ENCODE measurements around the gene DMD.

The DMD gene

DNA sequence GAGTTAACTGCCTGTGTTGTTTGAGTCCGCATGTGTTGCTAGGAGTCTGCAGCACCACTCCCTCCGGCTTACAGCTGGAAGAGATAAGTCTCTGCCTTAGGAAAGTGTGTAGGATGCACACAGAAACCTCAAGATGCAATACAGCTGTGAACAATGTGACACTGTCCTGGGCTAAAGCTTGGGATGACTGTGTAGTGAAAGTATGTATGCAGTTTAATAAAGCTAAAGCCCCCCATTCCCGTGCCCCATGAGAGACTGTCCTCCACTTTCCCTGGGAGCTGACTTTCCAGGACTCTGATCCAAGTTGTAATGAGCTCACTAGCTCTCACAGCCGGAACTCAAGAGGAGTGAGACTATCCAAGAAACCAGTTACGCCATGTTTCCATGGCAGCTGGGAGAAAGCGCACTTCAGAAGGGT, 1982.9 kb downstream of the DMD start:
- Histone ChIP-seq H3K9ac (ENCODE audit: low read length) (no peak overlapping the region), H3K36me3 (replicated peaks; ENCODE audit: insufficient read depth, low read length) (no peaks in the 10 kb centered on the region), H2AFZ (ENCODE audit: low read length) (no peak overlapping the region), H3F3A (ENCODE audit: insufficient read depth, low read length) (no peaks in the 10 kb centered on the region), H4K20me1 (ENCODE audit: insufficient read depth, low read length) (no peaks in the 10 kb centered on the region), H3K9me3 (replicated peaks; ENCODE audit: insufficient read depth, low read length) (no peaks in the 10 kb centered on the region), H3K4me2 (ENCODE audit: low read depth, low read length) (no peak overlapping the region), H3K9me2 (replicated peaks; ENCODE audit: insufficient read depth, low read length) (no peaks in the 10 kb centered on the region), H3K79me2 (ENCODE audit: low read length) (no peaks in the 10 kb centered on the region), H3K4me3 (ENCODE audit: low read length) (no peak overlapping the region), H3K27me3 (replicated peaks; ENCODE audit: insufficient read depth, low read length) (no peaks in the 10 kb centered on the region), H3K27ac (ENCODE audit: low read length) (no peak overlapping the region), H3K4me1 (ENCODE audit: low read length) (no peaks in the 10 kb centered on the region)
- no peak for DNase-seq
- TF ChIP-seq EZH2phosphoT487 (IDR thresholded peaks at IDR 0.05; ENCODE audit: low read length) (no peak), EZH2 (optimal IDR thresholded peaks at IDR 0.05; ENCODE audit: low read depth, low read length) (no peak)
- TF ChIP-seq, protein P1, sequence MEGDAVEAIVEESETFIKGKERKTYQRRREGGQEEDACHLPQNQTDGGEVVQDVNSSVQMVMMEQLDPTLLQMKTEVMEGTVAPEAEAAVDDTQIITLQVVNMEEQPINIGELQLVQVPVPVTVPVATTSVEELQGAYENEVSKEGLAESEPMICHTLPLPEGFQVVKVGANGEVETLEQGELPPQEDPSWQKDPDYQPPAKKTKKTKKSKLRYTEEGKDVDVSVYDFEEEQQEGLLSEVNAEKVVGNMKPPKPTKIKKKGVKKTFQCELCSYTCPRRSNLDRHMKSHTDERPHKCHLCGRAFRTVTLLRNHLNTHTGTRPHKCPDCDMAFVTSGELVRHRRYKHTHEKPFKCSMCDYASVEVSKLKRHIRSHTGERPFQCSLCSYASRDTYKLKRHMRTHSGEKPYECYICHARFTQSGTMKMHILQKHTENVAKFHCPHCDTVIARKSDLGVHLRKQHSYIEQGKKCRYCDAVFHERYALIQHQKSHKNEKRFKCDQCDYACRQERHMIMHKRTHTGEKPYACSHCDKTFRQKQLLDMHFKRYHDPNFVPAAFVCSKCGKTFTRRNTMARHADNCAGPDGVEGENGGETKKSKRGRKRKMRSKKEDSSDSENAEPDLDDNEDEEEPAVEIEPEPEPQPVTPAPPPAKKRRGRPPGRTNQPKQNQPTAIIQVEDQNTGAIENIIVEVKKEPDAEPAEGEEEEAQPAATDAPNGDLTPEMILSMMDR (IDR thresholded peaks at IDR 0.05; ENCODE audit: low read length) = no peak

DNA sequence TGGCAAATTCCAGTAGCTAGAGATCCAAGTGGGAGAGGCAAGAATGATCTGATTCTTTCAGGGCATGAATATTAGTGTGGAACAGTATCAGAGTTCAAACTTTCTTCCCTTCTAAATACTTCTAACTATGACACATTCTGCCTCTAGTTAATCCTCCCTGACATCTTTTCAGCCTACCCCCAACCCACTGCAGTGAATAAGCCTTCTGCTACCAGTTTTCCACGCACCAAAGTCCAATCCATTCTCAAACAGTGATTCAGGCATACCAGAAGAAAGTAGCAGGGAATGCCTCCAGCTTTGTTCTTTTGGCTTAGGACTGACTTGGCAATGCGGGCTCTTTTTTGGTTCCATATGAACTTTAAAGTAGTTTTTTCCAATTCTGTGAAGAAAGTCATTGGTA, 1984.1 kb downstream of the DMD start:
- no peak overlapping the region for H3K4me3 ChIP-seq (ENCODE audit: low read length)
- H3F3A ChIP-seq (ENCODE audit: insufficient read depth, low read length) = no peaks in the 10 kb centered on the region
- H4K20me1 ChIP-seq (ENCODE audit: insufficient read depth, low read length) = no peaks in the 10 kb centered on the region
- no peak overlapping the region for H3K4me2 ChIP-seq (ENCODE audit: low read depth, low read length)
- no peak for DNase-seq
- H2AFZ ChIP-seq (ENCODE audit: low read length) = no peak overlapping the region
- H3K27me3 ChIP-seq (replicated peaks; ENCODE audit: insufficient read depth, low read length) = no peaks in the 10 kb centered on the region
- no peaks in the 10 kb centered on the region for H3K9me2 ChIP-seq (replicated peaks; ENCODE audit: insufficient read depth, low read length)
- H3K27ac ChIP-seq (ENCODE audit: low read length) = no peak overlapping the region
- no peak overlapping the region for H3K9ac ChIP-seq (ENCODE audit: low read length)
- TF ChIP-seq, protein P1 (IDR thresholded peaks at IDR 0.05; ENCODE audit: low read length) = no peak
- no peak for TF ChIP-seq EZH2phosphoT487 (IDR thresholded peaks at IDR 0.05; ENCODE audit: low read length)
- TF ChIP-seq EZH2 (optimal IDR thresholded peaks at IDR 0.05; ENCODE audit: low read depth, low read length) = no peak
- H3K9me3 ChIP-seq (replicated peaks; ENCODE audit: insufficient read depth, low read length) = no peaks in the 10 kb centered on the region
- no peaks in the 10 kb centered on the region for H3K4me1 ChIP-seq (ENCODE audit: low read length)
- no peaks in the 10 kb centered on the region for H3K79me2 ChIP-seq (ENCODE audit: low read length)
- no peaks in the 10 kb centered on the region for H3K36me3 ChIP-seq (replicated peaks; ENCODE audit: insufficient read depth, low read length)

DNA sequence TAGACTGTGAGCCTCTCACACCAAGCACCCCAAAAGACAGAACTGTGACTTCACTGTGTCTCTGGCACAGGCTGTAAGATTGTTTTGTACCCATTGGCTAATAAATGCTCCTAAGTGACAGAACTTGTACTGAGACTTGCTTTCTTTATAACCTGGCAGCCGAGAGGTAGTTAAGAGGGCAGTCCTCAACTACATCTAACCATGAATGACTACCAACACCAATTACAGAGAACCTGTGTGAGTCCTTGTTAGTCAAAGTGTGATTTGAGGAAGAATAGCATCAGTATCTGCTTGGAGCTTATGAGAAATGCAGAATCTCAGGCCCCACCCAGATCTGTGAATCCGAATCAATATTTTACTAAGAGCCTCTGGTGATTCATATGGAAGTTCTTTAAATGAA, 1985.5 kb downstream of the DMD start:
- Histone ChIP-seq H3K9me3 (replicated peaks; ENCODE audit: insufficient read depth, low read length) (no peaks in the 10 kb centered on the region), H3K4me2 (ENCODE audit: low read depth, low read length) (no peak overlapping the region), H3K27me3 (replicated peaks; ENCODE audit: insufficient read depth, low read length) (no peaks in the 10 kb centered on the region), H3K4me1 (ENCODE audit: low read length) (no peaks in the 10 kb centered on the region), H3K4me3 (ENCODE audit: low read length) (no peak overlapping the region), H2AFZ (ENCODE audit: low read length) (no peak overlapping the region), H3F3A (ENCODE audit: insufficient read depth, low read length) (no peaks in the 10 kb centered on the region), H3K36me3 (replicated peaks; ENCODE audit: insufficient read depth, low read length) (no peaks in the 10 kb centered on the region), H3K9me2 (replicated peaks; ENCODE audit: insufficient read depth, low read length) (no peaks in the 10 kb centered on the region), H3K79me2 (ENCODE audit: low read length) (no peaks in the 10 kb centered on the region), H3K27ac (ENCODE audit: low read length) (no peak overlapping the region), H3K9ac (ENCODE audit: low read length) (no peak overlapping the region), H4K20me1 (ENCODE audit: insufficient read depth, low read length) (no peaks in the 10 kb centered on the region)
- TF ChIP-seq, protein P1 (IDR thresholded peaks at IDR 0.05; ENCODE audit: low read length) = no peak
- no peak for TF ChIP-seq EZH2 (optimal IDR thresholded peaks at IDR 0.05; ENCODE audit: low read depth, low read length)
- TF ChIP-seq EZH2phosphoT487 (IDR thresholded peaks at IDR 0.05; ENCODE audit: low read length) = no peak
- no peak for DNase-seq

Data from MM.1S (cell line).